Loucy (cell line): ENCODE results near the gene PPP6R1.

ENCODE experiments used
- H2AFZ ChIP-seq: fragments of 200-600 bp; sonication (generic); 2 replicates; pipeline ENCODE4 v1.6.0; 2016; ENCODE audit warnings: antibody characterized with exemption, mild to moderate bottlenecking, low read length, moderate library complexity
- H3F3A ChIP-seq: fragments of 200-600 bp; 2 replicates; pipeline ENCODE4 v1.6.0; 2016; ENCODE audit warnings: antibody characterized with exemption, low read depth, mild to moderate bottlenecking
- H3K27me3 ChIP-seq: fragments of 200-600 bp; sonication (generic); 2 replicates; pipeline ENCODE4 v1.6.1; 2014; ENCODE audit warnings: low read length, mild to moderate bottlenecking; ENCODE audit not compliant: insufficient read depth, poor library complexity, severe bottlenecking
- H3K36me3 ChIP-seq: fragments of 200-600 bp; sonication (generic); 2 replicates; pipeline ENCODE4 v1.6.1; 2016; ENCODE audit warnings: low read length; ENCODE audit not compliant: insufficient read depth
- H3K4me1 ChIP-seq: fragments of 200-600 bp; sonication (generic); 2 replicates; pipeline ENCODE4 v1.5.1; 2014; ENCODE audit warnings: low read length, mild to moderate bottlenecking; ENCODE audit not compliant: insufficient read depth, poor library complexity, severe bottlenecking
- H3K4me2 ChIP-seq: fragments of 200-600 bp; sonication (generic); 2 replicates; pipeline ENCODE4 v1.6.0; 2014; ENCODE audit warnings: antibody characterized with exemption, low read length, low read depth, mild to moderate bottlenecking; ENCODE audit not compliant: poor library complexity, severe bottlenecking
- H3K4me3 ChIP-seq: fragments of 200-600 bp; sonication (generic); 2 replicates; pipeline ENCODE4 v1.5.1; 2014; ENCODE audit warnings: low read length, mild to moderate bottlenecking, mixed read lengths; ENCODE audit not compliant: poor library complexity, severe bottlenecking
- H3K79me2 ChIP-seq: fragments of 200-600 bp; sonication (generic); 2 replicates; pipeline ENCODE4 v1.6.1; 2014; ENCODE audit warnings: low read length; ENCODE audit not compliant: insufficient read depth
- H3K9ac ChIP-seq: fragments of 200-600 bp; sonication (generic); 2 replicates; pipeline ENCODE4 v1.6.0; 2014; ENCODE audit warnings: mild to moderate bottlenecking, low read depth, low read length, moderate library complexity; ENCODE audit not compliant: poor library complexity, severe bottlenecking
- H3K9me2 ChIP-seq: fragments of 200-600 bp; sonication (generic); replicated peaks from 2 replicates; pipeline ENCODE4 v1.6.1; 2016; ENCODE audit warnings: low read depth, low read length, mixed read lengths
- H3K9me3 ChIP-seq: fragments of 200-600 bp; sonication (generic); 2 replicates; pipeline ENCODE4 v1.6.1; 2014; ENCODE audit warnings: mild to moderate bottlenecking, antibody characterized with exemption, low read length, low read depth; ENCODE audit not compliant: insufficient read depth
- H4K20me1 ChIP-seq: fragments of 200-600 bp; sonication (generic); 2 replicates; pipeline ENCODE4 v1.6.0; 2014; ENCODE audit warnings: antibody characterized with exemption, low read length, mild to moderate bottlenecking; ENCODE audit not compliant: insufficient read depth, poor library complexity, severe bottlenecking
- EZH2phosphoT487 ChIP-seq: fragments of 200-600 bp; IDR thresholded peaks from 2 replicates; pipeline ENCODE4 v1.6.1; 2018; ENCODE audit warnings: antibody characterized with exemption, mild to moderate bottlenecking, moderate library complexity, borderline replicate concordance
- TF ChIP-seq, protein P1 (sequence below): fragments of 200-600 bp; sonication (generic); conservative IDR thresholded peaks from 2 replicates; pipeline ENCODE4 v1.5.1; 2014; ENCODE audit warnings: mild to moderate bottlenecking, antibody characterized with exemption, low read length

The PPP6R1 gene

DNA sequence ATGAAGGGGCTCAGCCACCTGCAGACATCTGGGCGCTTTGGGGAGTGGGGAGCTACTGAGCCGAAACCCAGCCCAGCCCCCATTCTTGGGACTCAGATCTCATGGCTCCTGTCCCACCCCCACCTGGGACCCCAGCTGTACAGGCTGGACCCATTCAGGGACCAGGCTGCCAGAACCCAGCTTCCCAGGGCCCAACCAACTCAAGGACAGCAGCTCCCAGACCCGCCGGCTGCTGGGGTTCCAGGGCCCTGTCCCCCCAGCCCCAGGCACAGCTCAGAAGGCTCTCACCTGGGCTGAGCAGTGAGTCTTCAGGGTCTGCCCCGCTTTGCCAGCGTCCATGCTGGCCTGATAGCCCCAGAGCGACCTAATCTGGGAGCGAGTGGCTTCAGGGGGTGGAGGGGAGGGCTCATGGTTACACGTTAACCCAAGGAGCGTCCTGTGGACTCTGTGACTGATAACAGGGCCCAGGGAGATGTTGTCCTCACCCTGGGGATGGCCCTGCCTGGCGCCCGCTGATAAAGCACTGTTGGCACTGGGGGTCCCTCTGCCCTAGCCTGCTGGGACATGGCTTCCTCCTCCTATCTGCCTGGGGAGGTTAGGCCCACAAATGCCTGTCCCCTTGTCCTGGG is 30.3 kb downstream of the PPP6R1 start, which contains the start of gene TMEM86B:
TMEM86B (minus strand) TSS at position 361 of the 629 bp plus-strand sequence; CDS start at position 339, 22 bp downstream.
- no peak within 1 kb of the TSS for H3K4me3 ChIP-seq
- no peak within 1 kb of the TSS for H3K9ac ChIP-seq
- no peaks in the 10 kb centered on the region for H3K9me3 ChIP-seq
- no peaks in the 10 kb centered on the region for H3K4me1 ChIP-seq
- no peak within 1 kb of the TSS for H3K4me2 ChIP-seq
- H3K79me2 ChIP-seq: peaks cover 17% of the 10 kb centered on the region
- no peaks in the 10 kb centered on the region for H3K9me2 ChIP-seq
- no peaks in the 10 kb centered on the region for H3F3A ChIP-seq
- peaks cover 84% of the 10 kb centered on the region for H4K20me1 ChIP-seq
- H3K36me3 ChIP-seq: peaks cover 86% of the 10 kb centered on the region
- no peaks in the 10 kb centered on the region for H3K27me3 ChIP-seq
- TF ChIP-seq, protein P1, sequence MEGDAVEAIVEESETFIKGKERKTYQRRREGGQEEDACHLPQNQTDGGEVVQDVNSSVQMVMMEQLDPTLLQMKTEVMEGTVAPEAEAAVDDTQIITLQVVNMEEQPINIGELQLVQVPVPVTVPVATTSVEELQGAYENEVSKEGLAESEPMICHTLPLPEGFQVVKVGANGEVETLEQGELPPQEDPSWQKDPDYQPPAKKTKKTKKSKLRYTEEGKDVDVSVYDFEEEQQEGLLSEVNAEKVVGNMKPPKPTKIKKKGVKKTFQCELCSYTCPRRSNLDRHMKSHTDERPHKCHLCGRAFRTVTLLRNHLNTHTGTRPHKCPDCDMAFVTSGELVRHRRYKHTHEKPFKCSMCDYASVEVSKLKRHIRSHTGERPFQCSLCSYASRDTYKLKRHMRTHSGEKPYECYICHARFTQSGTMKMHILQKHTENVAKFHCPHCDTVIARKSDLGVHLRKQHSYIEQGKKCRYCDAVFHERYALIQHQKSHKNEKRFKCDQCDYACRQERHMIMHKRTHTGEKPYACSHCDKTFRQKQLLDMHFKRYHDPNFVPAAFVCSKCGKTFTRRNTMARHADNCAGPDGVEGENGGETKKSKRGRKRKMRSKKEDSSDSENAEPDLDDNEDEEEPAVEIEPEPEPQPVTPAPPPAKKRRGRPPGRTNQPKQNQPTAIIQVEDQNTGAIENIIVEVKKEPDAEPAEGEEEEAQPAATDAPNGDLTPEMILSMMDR: no peak
- TF ChIP-seq EZH2phosphoT487: no peak
- H2AFZ ChIP-seq: no peak within 1 kb of the TSS

DNA sequence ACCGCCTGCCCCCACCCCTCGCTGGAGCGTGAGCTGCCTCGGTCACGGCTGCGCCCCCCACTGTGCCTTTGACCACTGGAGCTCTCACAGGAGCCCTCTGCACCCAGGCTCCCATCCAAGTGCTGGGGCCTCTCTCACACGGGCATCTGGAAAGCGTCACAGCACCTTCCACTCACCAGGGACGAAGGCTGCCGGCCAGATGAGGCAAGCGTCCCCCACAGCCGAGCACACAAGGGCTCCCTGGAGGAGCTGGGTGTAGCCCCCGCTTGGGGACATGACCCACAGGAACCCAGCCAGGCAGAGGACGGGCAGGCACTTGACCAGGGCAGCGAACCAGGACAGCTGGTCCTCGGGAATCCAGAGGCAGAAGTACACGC is 30.8 kb downstream of the PPP6R1 start:
- peaks cover 12% of the 10 kb centered on the region for H3K79me2 ChIP-seq
- no peaks in the 10 kb centered on the region for H3K9me2 ChIP-seq
- H3F3A ChIP-seq: no peaks in the 10 kb centered on the region
- H4K20me1 ChIP-seq: peaks cover 78% of the 10 kb centered on the region
- no peaks in the 10 kb centered on the region for H3K27me3 ChIP-seq
- H3K9ac ChIP-seq: no peak overlapping the region
- H3K4me2 ChIP-seq: no peak overlapping the region
- TF ChIP-seq, protein P1: no peak
- TF ChIP-seq EZH2phosphoT487: no peak
- no peaks in the 10 kb centered on the region for H3K9me3 ChIP-seq
- H2AFZ ChIP-seq: no peak overlapping the region
- H3K36me3 ChIP-seq: peaks cover 80% of the 10 kb centered on the region
- no peaks in the 10 kb centered on the region for H3K4me1 ChIP-seq
- H3K4me3 ChIP-seq: no peak overlapping the region

DNA sequence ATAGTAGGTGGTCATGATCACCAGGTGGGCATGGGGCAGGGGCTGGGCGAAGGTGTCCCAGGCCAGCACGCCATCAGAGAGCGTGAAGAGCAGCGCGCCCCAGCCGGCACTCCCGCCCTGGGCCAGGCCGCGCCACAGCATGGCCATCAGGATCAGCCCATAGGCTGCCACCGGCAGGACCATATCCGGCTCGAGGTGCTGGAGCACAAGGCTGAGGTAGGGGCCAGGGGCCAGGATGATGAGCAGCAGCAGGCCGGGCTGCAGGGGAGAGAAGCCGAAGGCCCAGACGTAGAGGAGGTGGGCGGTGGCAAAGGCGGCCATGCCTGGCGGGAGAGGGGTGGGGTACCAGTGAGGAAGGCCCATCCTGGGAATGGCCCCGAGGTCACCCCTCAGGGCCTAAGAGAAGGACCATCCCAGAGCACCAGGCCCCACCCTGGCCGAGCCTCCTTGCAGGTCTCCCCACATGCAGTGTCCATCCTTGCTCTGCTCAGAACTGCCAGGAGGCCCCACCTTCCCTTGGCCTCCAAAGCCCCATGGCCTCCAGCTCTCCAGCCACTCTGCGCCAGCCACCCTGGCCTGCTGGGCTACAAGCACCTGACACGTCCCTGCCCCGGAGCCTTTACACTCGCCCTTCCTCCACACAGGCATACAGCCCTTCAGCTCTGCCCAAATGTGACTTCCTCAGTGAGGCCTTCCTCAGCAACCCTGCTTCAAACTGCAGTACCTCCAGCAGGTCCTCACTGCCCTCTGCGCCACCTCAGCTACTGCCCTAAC is 31.4 kb downstream of the PPP6R1 start:
- H3K4me1 ChIP-seq: no peaks in the 10 kb centered on the region
- no peaks in the 10 kb centered on the region for H3K27me3 ChIP-seq
- TF ChIP-seq EZH2phosphoT487: no peak
- TF ChIP-seq, protein P1: no peak
- no peak overlapping the region for H3K4me3 ChIP-seq
- H3K36me3 ChIP-seq: peaks cover 75% of the 10 kb centered on the region
- peaks cover 6% of the 10 kb centered on the region; the same call in 1 of the 2 replicates for H3K79me2 ChIP-seq
- no peak overlapping the region for H3K9ac ChIP-seq
- peaks cover 73% of the 10 kb centered on the region for H4K20me1 ChIP-seq
- H3F3A ChIP-seq: no peaks in the 10 kb centered on the region
- no peak overlapping the region for H3K4me2 ChIP-seq
- no peaks in the 10 kb centered on the region for H3K9me3 ChIP-seq
- H2AFZ ChIP-seq: no peak overlapping the region
- no peaks in the 10 kb centered on the region for H3K9me2 ChIP-seq
